H1 (cell line): ENCODE results near the gene VWA7. TPM values are rescaled to one million over a fixed set of nuclear protein-coding genes. Genes with fewer than 3 reads are reported as not detected.

Experiments
- CTCF ChIA-PET: fragments of 300-600 bp; sonication (Branson Sonifier 250); formaldehyde crosslinking; loops from one replicate; lab custom pipeline; 2021; ENCODE audit not compliant: partially characterized antibody; lab: Charles Lee
- POLR2A ChIA-PET: fragments of 300-600 bp; sonication (Branson Sonifier 250); formaldehyde crosslinking; loops from one replicate; lab custom pipeline; 2021; ENCODE audit warnings: inconsistent platforms; ENCODE audit not compliant: partially characterized antibody; lab: Charles Lee
- DNase-seq, 2 experiments: peaks; one replicate each; pipeline versions ENCODE4 v3.0.0 to v3.0.0-alpha.2; 2010 to 2022; ENCODE audit warnings: low spot score in 2 of 2, low read depth in 1 of 2, mixed read lengths in 1 of 2
- FAIRE-seq: peaks from 2 replicates; lab custom pipeline; 2011; peaks lifted over from hg19 to GRCh38; lab: Jason Lieb, UNC
- H2AFZ ChIP-seq: 2 replicates; pipeline ENCODE4 v1.8.1; 2012; ENCODE audit warnings: low read length, inconsistent platforms
- H2AK5ac ChIP-seq: 2 replicates; pipeline ENCODE4 v1.6.1; 2013; ENCODE audit warnings: low read depth, low read length
- H2BK120ac ChIP-seq: replicated peaks from 2 replicates; pipeline ENCODE3; 2013; ENCODE audit warnings: low read depth, low read length, inconsistent platforms
- H2BK12ac ChIP-seq: 2 replicates; pipeline ENCODE4 v1.6.1; 2013; ENCODE audit warnings: low read depth, low read length
- H2BK15ac ChIP-seq: 2 replicates; pipeline ENCODE4 v1.6.1; 2013; ENCODE audit warnings: low read length
- H2BK20ac ChIP-seq: 2 replicates; pipeline ENCODE4 v1.6.1; 2013; ENCODE audit warnings: low read length
- H2BK5ac ChIP-seq: 2 replicates; pipeline ENCODE4 v1.6.1; 2013; ENCODE audit warnings: low read depth, low read length
- H3K14ac ChIP-seq: 2 replicates; pipeline ENCODE4 v1.6.1; 2013; ENCODE audit warnings: inconsistent platforms; ENCODE audit not compliant: insufficient read length
- H3K18ac ChIP-seq: 2 replicates; pipeline ENCODE4 v1.6.1; 2013; ENCODE audit warnings: low read length; ENCODE audit errors: extremely low read depth
- H3K23ac ChIP-seq: 2 replicates; pipeline ENCODE4 v1.6.1; 2013; ENCODE audit warnings: inconsistent platforms; ENCODE audit not compliant: insufficient read length
- H3K23me2 ChIP-seq: 2 replicates; pipeline ENCODE4 v1.6.1; 2013; ENCODE audit warnings: low read depth, low read length
- H3K27ac ChIP-seq: 2 replicates; pipeline ENCODE4 v1.6.1; 2011; ENCODE audit warnings: low read depth, low read length, inconsistent platforms
- H3K27me3 ChIP-seq, 4 experiments: replicated peaks in 1 of 4; 1 replicate in 1 of 4; 2 replicates in 3 of 4; pipeline versions ENCODE4 v1.6.1 to v1.8.1; 2011 to 2013; ENCODE audit warnings: low read length in 3 of 4, mild to moderate bottlenecking in 3 of 4, inconsistent platforms in 2 of 4, mixed read lengths in 2 of 4, moderate library complexity in 1 of 4; ENCODE audit not compliant: control insufficient read depth in 3 of 4, insufficient read depth in 3 of 4; ENCODE audit errors: extremely low read depth in 1 of 4
- H3K36me3 ChIP-seq, 4 experiments: 2 replicates each; pipeline versions ENCODE4 v1.6.1 to v1.8.1; 2011 to 2013; ENCODE audit warnings: mild to moderate bottlenecking in 4 of 4, low read length in 3 of 4, moderate library complexity in 2 of 4, control low read depth in 1 of 4, inconsistent platforms in 1 of 4; ENCODE audit not compliant: insufficient read depth in 4 of 4, control insufficient read depth in 2 of 4
- H3K4ac ChIP-seq: replicated peaks from 2 replicates; pipeline ENCODE3; 2013; ENCODE audit warnings: low read length, low read depth, mixed read lengths, inconsistent platforms; ENCODE audit not compliant: insufficient read length
- H3K4me1 ChIP-seq, 4 experiments: replicated peaks in 1 of 4; 1 replicate in 1 of 4; 2 replicates in 3 of 4; pipeline versions ENCODE4 v1.6.1 to v1.8.1; 2011 to 2013; ENCODE audit warnings: low read length in 3 of 4, inconsistent platforms in 2 of 4, mixed read lengths in 1 of 4; ENCODE audit not compliant: insufficient read depth in 4 of 4, control insufficient read depth in 3 of 4
- H3K4me2 ChIP-seq, 2 experiments: 2 replicates each; pipeline versions ENCODE4 v1.6.1 to v1.8.1; 2011 to 2013; ENCODE audit warnings: low read depth in 2 of 2, low read length in 2 of 2, control low read depth in 1 of 2, inconsistent platforms in 1 of 2, mild to moderate bottlenecking in 1 of 2; ENCODE audit not compliant: insufficient read depth in 1 of 2
- H3K4me3 ChIP-seq, 4 experiments: fragments of 200-600, 300-600 bp in 1 of 4; sonication (generic), shearing (Covaris generic), sonication (Bioruptor Twin) in 1 of 4; 2 replicates each; pipeline versions ENCODE4 v1.5.1 to v1.8.1; 2011 to 2016; ENCODE audit warnings: low read length in 4 of 4, low read depth in 3 of 4, control low read depth in 2 of 4, inconsistent platforms in 2 of 4, mild to moderate bottlenecking in 2 of 4, mixed read lengths in 1 of 4, moderate library complexity in 1 of 4; ENCODE audit not compliant: insufficient read depth in 2 of 4; ENCODE audit errors: extremely low read depth in 1 of 4
- H3K56ac ChIP-seq: replicated peaks from 2 replicates; pipeline ENCODE3; 2013; ENCODE audit warnings: low read depth, mild to moderate bottlenecking, mixed read lengths, low read length, inconsistent platforms; ENCODE audit not compliant: insufficient read length
- H3K79me1 ChIP-seq: 2 replicates; pipeline ENCODE4 v1.6.1; 2013; ENCODE audit warnings: low read depth, low read length, control low read depth
- H3K79me2 ChIP-seq, 2 experiments: 2 replicates each; pipeline versions ENCODE4 v1.6.1 to v1.8.1; 2012 to 2013; ENCODE audit warnings: low read length in 2 of 2, mild to moderate bottlenecking in 2 of 2, inconsistent platforms in 1 of 2; ENCODE audit not compliant: insufficient read depth in 2 of 2, control insufficient read depth in 1 of 2
- H3K9ac ChIP-seq, 4 experiments: replicated peaks in 1 of 4; 1 replicate in 1 of 4; 2 replicates in 3 of 4; pipeline versions ENCODE4 v1.6.1 to v1.8.1; 2011 to 2013; ENCODE audit warnings: low read depth in 3 of 4, low read length in 3 of 4, control low read depth in 2 of 4, mild to moderate bottlenecking in 2 of 4, moderate library complexity in 2 of 4, inconsistent platforms in 1 of 4; ENCODE audit errors: extremely low read depth in 1 of 4
- H3K9me3 ChIP-seq, 2 experiments: 2 replicates each; pipeline versions ENCODE4 v1.6.1 to v1.8.1; 2012 to 2013; ENCODE audit warnings: mild to moderate bottlenecking in 2 of 2, moderate library complexity in 2 of 2, control low read depth in 1 of 2, inconsistent platforms in 1 of 2, low read depth in 1 of 2, low read length in 1 of 2, mixed read lengths in 1 of 2; ENCODE audit not compliant: insufficient read depth in 2 of 2
- H4K20me1 ChIP-seq, 2 experiments: replicated peaks in 1 of 2; 2 replicates each; pipeline versions ENCODE3 to v1.8.1; 2011 to 2013; ENCODE audit warnings: inconsistent platforms in 2 of 2, low read length in 2 of 2, mild to moderate bottlenecking in 1 of 2; ENCODE audit not compliant: insufficient read depth in 2 of 2, control insufficient read depth in 1 of 2
- H4K5ac ChIP-seq: 2 replicates; pipeline ENCODE4 v1.6.1; 2013; ENCODE audit warnings: low read length, low read depth, mixed read lengths, inconsistent platforms; ENCODE audit not compliant: insufficient read length
- H4K8ac ChIP-seq: 2 replicates; pipeline ENCODE4 v1.8.0; 2013; ENCODE audit warnings: mild to moderate bottlenecking, moderate library complexity, low read length, inconsistent platforms; ENCODE audit not compliant: insufficient read depth; ENCODE audit errors: extremely low read depth
- H4K91ac ChIP-seq: replicated peaks from 2 replicates; pipeline ENCODE3; 2013; ENCODE audit warnings: low read length, mixed read lengths, inconsistent platforms; ENCODE audit not compliant: insufficient read length
- BRCA1 ChIP-seq: IDR thresholded peaks from 2 replicates; pipeline ENCODE4 v1.6.1; 2012; ENCODE audit warnings: low read depth, low read length, improper control_type of control experiment
- EGR1 ChIP-seq: IDR thresholded peaks from 2 replicates; pipeline ENCODE4 v1.6.1; 2011; ENCODE audit warnings: low read depth, low read length, borderline replicate concordance
- KDM1A ChIP-seq: fragments of 200-600, 300-600 bp; sonication (generic); IDR thresholded peaks from 2 replicates; pipeline ENCODE4 v1.7.1; 2016; ENCODE audit warnings: mild to moderate bottlenecking, low read length, borderline replicate concordance
- KDM4A ChIP-seq: IDR thresholded peaks from one replicate; pipeline ENCODE4 v1.7.1; 2012; ENCODE audit warnings: low read depth, mild to moderate bottlenecking, moderate library complexity, low read length, inconsistent platforms; ENCODE audit not compliant: severe bottlenecking
- KDM5A ChIP-seq: fragments of 200-600 bp; IDR thresholded peaks from 2 replicates; pipeline ENCODE4 v1.7.1; 2012; ENCODE audit warnings: mild to moderate bottlenecking, low read length, inconsistent platforms, mixed read lengths
- POLR2A ChIP-seq, 2 experiments: IDR thresholded peaks; 1 replicate in 1 of 2; 2 replicates in 1 of 2; pipeline ENCODE4 v1.6.1; 2011; ENCODE audit warnings: low read depth in 2 of 2, low read length in 2 of 2, mild to moderate bottlenecking in 2 of 2; ENCODE audit errors: control extremely low read depth in 1 of 2
- RFX5 ChIP-seq: IDR thresholded peaks from 2 replicates; pipeline ENCODE4 v1.6.1; 2011; ENCODE audit warnings: low read depth, low read length, improper control_type of control experiment, borderline replicate concordance
- SIX5 ChIP-seq: IDR thresholded peaks from 2 replicates; pipeline ENCODE4 v1.6.1; 2011; ENCODE audit warnings: mild to moderate bottlenecking, low read depth, low read length
- SP1 ChIP-seq: IDR thresholded peaks from 2 replicates; pipeline ENCODE4 v1.6.1; 2011; ENCODE audit warnings: low read depth, low read length
- TAF1 ChIP-seq: IDR thresholded peaks from 2 replicates; pipeline ENCODE4 v1.6.1; 2011; ENCODE audit warnings: mild to moderate bottlenecking, low read depth, low read length
- TAF7 ChIP-seq: optimal IDR thresholded peaks from 2 replicates; pipeline ENCODE3; 2011; ENCODE audit warnings: low read depth, mild to moderate bottlenecking, inconsistent platforms, low read length, moderate library complexity, borderline replicate concordance
- TCF12 ChIP-seq: IDR thresholded peaks from 2 replicates; pipeline ENCODE4 v1.6.1; 2011; ENCODE audit warnings: low read depth, mild to moderate bottlenecking, low read length
- WGBS, 2 experiments: shearing (Covaris generic) in 1 of 2; methylation state at CpG; one replicate each; pipeline versions ENCODE4 v1.1.6 to v1.1.7; 2013 to 2015; ENCODE audit warnings: low lambda C conversion rate in 2 of 2, mixed read lengths in 2 of 2, inconsistent platforms in 1 of 2, low coverage in 1 of 2, missing lambda C conversion rate in 1 of 2; ENCODE audit not compliant: insufficient replicate concordance in 2 of 2, insufficient coverage in 1 of 2, insufficient read length in 1 of 2; ENCODE audit errors: extremely low coverage in 1 of 2, missing lambda C conversion rate in 1 of 2; 5-methylcytosine and 5-hydroxymethylcytosine counted together
- polyA plus RNA-seq, 7 experiments: library from polyadenylated mRNA; depleted of rRNA in 3 of 7; stranded (reverse) in 5 of 7; unstranded in 2 of 7; fragments of >200 nt in 5 of 7; fragments of 200-250 nt in 2 of 7; gene quantifications; 1 replicate in 5 of 7; 2 replicates in 1 of 7; 4 replicates in 1 of 7; pipeline versions ENCODE4 v1.2.1 to v1.2.3, GENCODE V29; 2011 to 2013; ENCODE audit warnings: missing spikeins in 2 of 7, mixed read lengths in 2 of 7
- total RNA-seq: library from RNA; stranded (reverse); fragmentation: NEBNext Ultra II Directional; extraction: Animal tissue kit (Norgen Biotek cat#: 25700); gene quantifications from 2 replicates; pipeline ENCODE4 v1.2.1, GENCODE V29; 2021
- TF ChIP-seq, protein P1 (sequence below): IDR thresholded peaks from 2 replicates; pipeline ENCODE4 v1.6.1; 2011; ENCODE audit warnings: low read length, improper control_type of control experiment
- TF ChIP-seq, protein P2 (sequence below): IDR thresholded peaks from 2 replicates; pipeline ENCODE4 v1.6.1; 2012; ENCODE audit warnings: inconsistent platforms

VWA7 gene
- total and polyA plus RNA-seq, 2 of the 8 experiments (the other 6 are each of a cell fraction or from before 2014, with no cell fraction given): 0.82 to 2.1 TPM

DNA sequence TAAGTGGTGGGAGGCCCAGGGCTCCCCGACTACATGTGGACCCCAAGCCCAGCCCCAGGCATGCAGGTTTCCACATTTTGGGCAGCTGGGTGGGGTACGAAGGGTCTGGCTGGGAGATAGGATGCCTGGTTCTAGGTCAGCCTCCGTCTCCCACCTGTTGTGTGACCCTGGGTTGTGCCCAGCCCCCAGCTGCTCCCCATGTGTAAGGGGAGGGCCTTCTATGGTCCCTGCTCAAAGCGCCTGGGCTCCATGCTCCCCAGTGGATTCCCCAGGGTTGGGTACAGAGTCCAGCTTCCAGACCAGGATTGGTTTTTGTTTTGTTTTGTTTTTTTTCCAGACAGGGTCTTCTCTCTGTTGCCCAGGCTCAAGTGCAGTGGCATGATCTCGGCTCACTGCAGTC, 1.1 kb upstream of the VWA7 start:
- Histone ChIP-seq H3K23ac (no peak overlapping the region), H4K8ac (no peak overlapping the region; the same call in 1 of the 2 replicates), H3K9me3 (no peaks in the 10 kb centered on the region), H3K4me1 (peaks cover 0 to 7% (median 3%) of the 10 kb centered on the region in 4 experiments; a peak in 3 of 7 replicates), H4K5ac (no peak overlapping the region), H2BK15ac (no peak overlapping the region), H3K27me3 (no peaks in the 10 kb centered on the region; a peak in 1 of 7 replicates), H4K91ac (no peak overlapping the region), H3K36me3 (peaks cover 18 to 50% (median 39%) of the 10 kb centered on the region in 4 experiments), H3K4ac (no peak overlapping the region), H3K27ac (no peak overlapping the region), H3K79me2 (no peaks in the 10 kb centered on the region), H3K18ac (no peak overlapping the region), H3K4me2 (no peak overlapping the region), H3K79me1 (no peaks in the 10 kb centered on the region), H4K20me1 (no peaks in the 10 kb centered on the region), H3K14ac (no peak overlapping the region), H3K56ac (no peak overlapping the region), H2BK20ac (no peak overlapping the region), H2BK5ac (no peak overlapping the region), H2BK120ac (no peak overlapping the region), H2BK12ac (no peak overlapping the region), H2AK5ac (no peak overlapping the region), H2AFZ (no peak overlapping the region), H3K9ac (no peak overlapping the region), H3K4me3 (no peak overlapping the region), H3K23me2 (0 out of 2 replicates have a peak, but pooled peaks cover 1% of the 10 kb centered on the region)
- ChIA-PET POLR2A (interaction anchor here (0.9 to 10.7 kb wide), 11 partner anchors 9 to 1206 kb away, joined by 3 to 85 read pairs (median 5); partner anchors contain the start of genes DDAH2, LSM2, MSH5 and VARS1), CTCF (interaction anchor here (0.8 to 15.6 kb wide), 6 partner anchors 4 to 113 kb away, joined by 3 to 228 read pairs (median 5); partner anchors contain the start of genes LSM2, VARS1 and VWA7)
- no peak for FAIRE-seq
- DNase-seq: no peak
- 93% methylated on average over 5 of the region's 5 CpGs; no CpG with 5 or more reads in 1 of the 2 experiments for WGBS, 2 experiments
- TF ChIP-seq, protein P1, sequence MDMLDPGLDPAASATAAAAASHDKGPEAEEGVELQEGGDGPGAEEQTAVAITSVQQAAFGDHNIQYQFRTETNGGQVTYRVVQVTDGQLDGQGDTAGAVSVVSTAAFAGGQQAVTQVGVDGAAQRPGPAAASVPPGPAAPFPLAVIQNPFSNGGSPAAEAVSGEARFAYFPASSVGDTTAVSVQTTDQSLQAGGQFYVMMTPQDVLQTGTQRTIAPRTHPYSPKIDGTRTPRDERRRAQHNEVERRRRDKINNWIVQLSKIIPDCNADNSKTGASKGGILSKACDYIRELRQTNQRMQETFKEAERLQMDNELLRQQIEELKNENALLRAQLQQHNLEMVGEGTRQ: no peak
- TF ChIP-seq, protein P2, sequence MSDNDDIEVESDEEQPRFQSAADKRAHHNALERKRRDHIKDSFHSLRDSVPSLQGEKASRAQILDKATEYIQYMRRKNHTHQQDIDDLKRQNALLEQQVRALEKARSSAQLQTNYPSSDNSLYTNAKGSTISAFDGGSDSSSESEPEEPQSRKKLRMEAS: no peak
- TF ChIP-seq KDM4A (no peak), TCF12 (no peak), BRCA1 (no peak), KDM1A (no peak), RFX5 (no peak), EGR1 (no peak), TAF1 (no peak), TAF7 (no peak), POLR2A (IDR thresholded peaks at IDR 0.05; ENCODE audit: control extremely low read depth in 1 of 2, low read depth in 2 of 2, low read length in 2 of 2) (no peak), SP1 (no peak), KDM5A (no peak), SIX5 (no peak)
